RWPE1 (cell line): ENCODE measurements around the gene KNL1.

Experiments
- CTCF ChIA-PET: fragments of 350-600 bp; sonication (Branson Sonifier 250); formaldehyde crosslinking; extraction: SDS; loops from one replicate; lab custom pipeline; 2021; lab: Yijun Ruan, JAX
- POLR2A ChIA-PET: fragments of 400-600 bp; formaldehyde crosslinking; extraction: SDS; loops from one replicate; lab custom pipeline; 2020; ENCODE audit warnings: antibody characterized with exemption; ENCODE audit not compliant: low non-redundant PET; lab: Yijun Ruan, JAX
- DNase-seq: peaks from one replicate; pipeline ENCODE4 v3.0.0; 2012; ENCODE audit warnings: low spot score
- H3K27ac ChIP-seq: fragments of 450-650 bp; 2 replicates; pipeline ENCODE4 v1.5.1; 2017
- TF ChIP-seq, protein P1 (sequence below): fragments of 450-650 bp; conservative IDR thresholded peaks from 2 replicates; pipeline ENCODE4 v1.5.1; 2017; ENCODE audit warnings: low read depth, mild to moderate bottlenecking

KNL1 gene

GRCh38 chr15:40593588-40594428 is at the start of gene KNL1:
Gene KNL1, plus strand, starts transcription at chr15:40594249. Its CDS starts 8,683 bp downstream, at chr15:40602932.
- H3K27ac ChIP-seq = peak within 1 kb of the TSS; percentile 95
- TF ChIP-seq, protein P1, sequence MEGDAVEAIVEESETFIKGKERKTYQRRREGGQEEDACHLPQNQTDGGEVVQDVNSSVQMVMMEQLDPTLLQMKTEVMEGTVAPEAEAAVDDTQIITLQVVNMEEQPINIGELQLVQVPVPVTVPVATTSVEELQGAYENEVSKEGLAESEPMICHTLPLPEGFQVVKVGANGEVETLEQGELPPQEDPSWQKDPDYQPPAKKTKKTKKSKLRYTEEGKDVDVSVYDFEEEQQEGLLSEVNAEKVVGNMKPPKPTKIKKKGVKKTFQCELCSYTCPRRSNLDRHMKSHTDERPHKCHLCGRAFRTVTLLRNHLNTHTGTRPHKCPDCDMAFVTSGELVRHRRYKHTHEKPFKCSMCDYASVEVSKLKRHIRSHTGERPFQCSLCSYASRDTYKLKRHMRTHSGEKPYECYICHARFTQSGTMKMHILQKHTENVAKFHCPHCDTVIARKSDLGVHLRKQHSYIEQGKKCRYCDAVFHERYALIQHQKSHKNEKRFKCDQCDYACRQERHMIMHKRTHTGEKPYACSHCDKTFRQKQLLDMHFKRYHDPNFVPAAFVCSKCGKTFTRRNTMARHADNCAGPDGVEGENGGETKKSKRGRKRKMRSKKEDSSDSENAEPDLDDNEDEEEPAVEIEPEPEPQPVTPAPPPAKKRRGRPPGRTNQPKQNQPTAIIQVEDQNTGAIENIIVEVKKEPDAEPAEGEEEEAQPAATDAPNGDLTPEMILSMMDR = no peak
- CTCF ChIA-PET = no interaction called here
- peak; percentile 96 for DNase-seq
- POLR2A ChIA-PET = no interaction called here

DNA sequence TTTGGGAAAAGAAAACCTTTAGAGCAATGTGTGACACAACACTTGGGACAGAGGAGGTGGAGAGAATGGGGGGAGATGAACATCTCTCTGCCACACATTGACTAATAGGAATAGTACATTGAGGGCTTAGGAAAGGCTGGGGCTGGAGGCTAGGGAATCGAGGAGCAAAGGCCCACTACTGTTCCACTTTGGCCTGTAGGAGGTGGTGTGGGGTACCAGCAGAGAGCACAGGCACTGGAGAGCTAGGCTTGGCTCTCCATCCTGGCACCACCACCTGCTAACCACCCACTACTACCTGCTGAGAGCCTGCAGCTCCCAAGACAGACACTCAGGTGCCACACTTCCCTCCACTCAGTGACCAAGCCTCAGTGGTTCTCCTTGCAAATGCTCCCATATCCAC is 48.6 kb upstream of the KNL1 start:
- ChIA-PET POLR2A (no interaction called here), CTCF (interaction anchor here (1.3 kb wide), 1 partner anchor 17 kb away, joined by 4 read pairs; no protein-coding TSS in a partner anchor)
- H3K27ac ChIP-seq = no peak overlapping the region
- TF ChIP-seq, protein P1 = no peak
- no peak for DNase-seq

GRCh38 chr15:40548610-40549009 is 45.4 kb upstream of the KNL1 start:
- ChIA-PET POLR2A (no interaction called here), CTCF (no interaction called here)
- TF ChIP-seq, protein P1 = no peak
- DNase-seq = no peak
- no peak overlapping the region for H3K27ac ChIP-seq

GRCh38 chr15:40549894-40550293 is 44.2 kb upstream of the KNL1 start:
- POLR2A ChIA-PET = no interaction called here
- CTCF ChIA-PET = interaction anchor here (0.7 kb wide), 1 partner anchor 40 kb away, joined by 3 read pairs; no protein-coding TSS in a partner anchor
- no peak for DNase-seq
- no peak overlapping the region for H3K27ac ChIP-seq
- TF ChIP-seq, protein P1 = no peak

- TF ChIP-seq, protein P1 = no peak
- no peak for DNase-seq
- ChIA-PET POLR2A (no interaction called here), CTCF (interaction anchor here (0.7 kb wide), 1 partner anchor 39 kb away, joined by 3 read pairs; no protein-coding TSS in a partner anchor)
- H3K27ac ChIP-seq = no peak overlapping the region
Measured at GRCh38 chr15:40550341-40551037, 43.6 kb upstream of the KNL1 start.

DNA sequence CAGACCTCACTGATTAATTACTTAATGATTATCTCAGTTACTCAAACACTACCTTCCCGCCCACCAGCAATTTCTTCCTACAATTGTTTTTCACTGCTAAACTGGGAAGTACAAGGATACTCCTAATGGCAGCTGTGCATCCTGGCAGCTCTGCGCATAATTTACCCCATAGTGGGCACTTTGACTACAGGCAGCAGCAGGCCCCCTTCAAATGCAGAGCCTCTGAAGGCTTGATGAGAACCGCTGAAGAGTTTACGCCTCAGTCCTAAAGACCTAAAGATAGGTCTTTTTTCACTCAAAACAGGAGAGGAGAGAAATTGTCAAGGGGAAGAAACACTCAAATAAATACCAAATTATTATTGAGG is 39.9 kb upstream of the KNL1 start:
- DNase-seq = no peak
- TF ChIP-seq, protein P1 = no peak
- ChIA-PET POLR2A (interaction anchor here (0.6 kb wide), 1 partner anchor 66 kb away, joined by 4 read pairs; no protein-coding TSS in a partner anchor), CTCF (interaction anchor here (1.0 kb wide), 1 partner anchor 36 kb away, joined by 3 read pairs; no protein-coding TSS in a partner anchor)
- H3K27ac ChIP-seq = no peak overlapping the region
